ENCODE data around the gene PPP1R3G. TPM values are rescaled to one million over a fixed set of nuclear protein-coding genes. Genes with fewer than 3 reads are reported as not detected.
A peak's percentile ranks its signal among the peaks of the same experiment; 100 is the strongest.

Gene PPP1R3G
- total and polyA plus RNA-seq, 2 of the 13 experiments (the other 11 are each of a cell fraction or from before 2014, with no cell fraction given): 1.2 to 1.3 TPM

- TF ChIP-seq ZNF567 (CRISPR knock-in tag; IDR thresholded peaks at IDR 0.05; ENCODE audit: borderline replicate concordance) (no peak), ZNF790 (CRISPR knock-in tag; IDR thresholded peaks at IDR 0.05; ENCODE audit: borderline replicate concordance) (no peak), FOXO1 (CRISPR knock-in tag; IDR thresholded peaks at IDR 0.05) (no peak), NFKB2 (CRISPR knock-in tag; IDR thresholded peaks at IDR 0.05; ENCODE audit: borderline replicate concordance) (no peak), TEAD2 (CRISPR knock-in tag; IDR thresholded peaks at IDR 0.05) (no peak), ZNF644 (CRISPR knock-in tag; IDR thresholded peaks at IDR 0.05; ENCODE audit: low read depth) (peak; percentile 14; the same call in 1 of the 2 replicates), HIVEP1 (CRISPR knock-in tag; IDR thresholded peaks at IDR 0.05) (peak; percentile 75; the same call in 1 of the 2 replicates), ZNF253 (CRISPR knock-in tag; IDR thresholded peaks at IDR 0.05; ENCODE audit: borderline replicate concordance) (no peak), NFKBIZ (CRISPR knock-in tag; IDR thresholded peaks at IDR 0.05) (no peak), SMARCE1 (IDR thresholded peaks at IDR 0.05; ENCODE audit: borderline replicate concordance) (no peak), PHF8 (CRISPR knock-in tag; IDR thresholded peaks at IDR 0.05) (no peak), DRAP1 (CRISPR knock-in tag; IDR thresholded peaks at IDR 0.05) (no peak), ZNF207 (IDR thresholded peaks at IDR 0.05; ENCODE audit: borderline replicate concordance) (no peak), ZNF367 (CRISPR knock-in tag; IDR thresholded peaks at IDR 0.05; ENCODE audit: borderline replicate concordance) (no peak), ZBTB44 (CRISPR knock-in tag; IDR thresholded peaks at IDR 0.05) (no peak), AGO2 (optimal IDR thresholded peaks at IDR 0.05; ENCODE audit: low read depth, low read length) (no peak), ZNF451 (CRISPR knock-in tag; IDR thresholded peaks at IDR 0.05) (no peak), ZBTB20 (CRISPR knock-in tag; IDR thresholded peaks at IDR 0.05; ENCODE audit: borderline replicate concordance, low read depth) (0 out of 2 replicates have a peak, but pooled peaks have one; percentile 43), ZNF652 (CRISPR knock-in tag; IDR thresholded peaks at IDR 0.05; ENCODE audit: borderline replicate concordance, low read depth) (no peak), PRPF4 (IDR thresholded peaks at IDR 0.05; ENCODE audit: low read depth, low read length, poor library complexity, severe bottlenecking) (no peak), TSC22D2 (CRISPR knock-in tag; IDR thresholded peaks at IDR 0.05; ENCODE audit: borderline replicate concordance) (no peak), PTBP1 (IDR thresholded peaks at IDR 0.05; ENCODE audit: low read depth, low read length, poor library complexity, severe bottlenecking) (no peak), HBP1 (CRISPR knock-in tag; IDR thresholded peaks at IDR 0.05; ENCODE audit: low read depth) (no peak), THAP7 (CRISPR knock-in tag; IDR thresholded peaks at IDR 0.05) (no peak), SETDB1 (CRISPR knock-in tag; IDR thresholded peaks at IDR 0.05; ENCODE audit: borderline replicate concordance) (no peak), ZBTB7A (CRISPR knock-in tag; IDR thresholded peaks at IDR 0.05) (no peak), CCAR2 (optimal IDR thresholded peaks at IDR 0.05; ENCODE audit: low read depth, low read length) (no peak), ZMAT3 (CRISPR knock-in tag; conservative IDR thresholded peaks at IDR 0.05) (no peak), ZNF17 (CRISPR knock-in tag; IDR thresholded peaks at IDR 0.05) (no peak), ZNF235 (CRISPR knock-in tag; IDR thresholded peaks at IDR 0.05; ENCODE audit: borderline replicate concordance) (no peak)
Observed at GRCh38 chr6:5121479-5121878, 36.3 kb downstream of the PPP1R3G start (continued).
